ENCODE data around the gene FAM240A.

DNA sequence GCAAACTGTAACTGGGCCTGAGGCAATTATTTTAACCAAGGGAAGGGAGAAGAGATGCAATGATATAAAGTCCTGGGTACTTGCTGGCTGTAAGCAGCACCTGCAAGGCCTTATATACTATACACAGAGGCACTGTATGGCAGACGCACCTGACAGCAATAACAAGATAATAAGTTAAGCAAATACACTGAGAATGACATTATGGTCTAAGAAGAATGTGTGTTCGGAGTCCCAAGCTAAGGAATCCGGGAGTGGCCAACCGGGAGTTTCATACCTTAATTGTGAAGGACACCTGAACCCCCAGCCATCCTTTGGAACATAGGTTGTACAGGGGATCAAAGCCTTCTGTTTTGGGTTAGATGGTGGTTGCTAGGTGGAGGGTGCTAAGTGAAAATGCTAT lies 13.7 kb downstream of the FAM240A start:
- TF ChIP-seq EZH2phosphoT487 (IDR thresholded peaks at IDR 0.05; ENCODE audit: borderline replicate concordance, low read length) = no peak
- TF ChIP-seq, protein P1, sequence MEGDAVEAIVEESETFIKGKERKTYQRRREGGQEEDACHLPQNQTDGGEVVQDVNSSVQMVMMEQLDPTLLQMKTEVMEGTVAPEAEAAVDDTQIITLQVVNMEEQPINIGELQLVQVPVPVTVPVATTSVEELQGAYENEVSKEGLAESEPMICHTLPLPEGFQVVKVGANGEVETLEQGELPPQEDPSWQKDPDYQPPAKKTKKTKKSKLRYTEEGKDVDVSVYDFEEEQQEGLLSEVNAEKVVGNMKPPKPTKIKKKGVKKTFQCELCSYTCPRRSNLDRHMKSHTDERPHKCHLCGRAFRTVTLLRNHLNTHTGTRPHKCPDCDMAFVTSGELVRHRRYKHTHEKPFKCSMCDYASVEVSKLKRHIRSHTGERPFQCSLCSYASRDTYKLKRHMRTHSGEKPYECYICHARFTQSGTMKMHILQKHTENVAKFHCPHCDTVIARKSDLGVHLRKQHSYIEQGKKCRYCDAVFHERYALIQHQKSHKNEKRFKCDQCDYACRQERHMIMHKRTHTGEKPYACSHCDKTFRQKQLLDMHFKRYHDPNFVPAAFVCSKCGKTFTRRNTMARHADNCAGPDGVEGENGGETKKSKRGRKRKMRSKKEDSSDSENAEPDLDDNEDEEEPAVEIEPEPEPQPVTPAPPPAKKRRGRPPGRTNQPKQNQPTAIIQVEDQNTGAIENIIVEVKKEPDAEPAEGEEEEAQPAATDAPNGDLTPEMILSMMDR (IDR thresholded peaks at IDR 0.05; ENCODE audit: low read depth, low read length, poor library complexity, severe bottlenecking) = no peak

All from DOHH2 (cell line).